Colon (tissue), 2 donors: ENCODE measurements around the gene TNFRSF9.
"Not testable (repeated sequence)": the region's sequence is repeated elsewhere in the genome, so short reads cannot be mapped to it uniquely, and the experiment has no call there.

Source experiments
- FAIRE-seq: peaks from 2 replicates; lab custom pipeline; 2012; peaks lifted over from hg19 to GRCh38; lab: Jason Lieb, UNC
- donor health status: control.
- donor health status: control.

Gene TNFRSF9

DNA sequence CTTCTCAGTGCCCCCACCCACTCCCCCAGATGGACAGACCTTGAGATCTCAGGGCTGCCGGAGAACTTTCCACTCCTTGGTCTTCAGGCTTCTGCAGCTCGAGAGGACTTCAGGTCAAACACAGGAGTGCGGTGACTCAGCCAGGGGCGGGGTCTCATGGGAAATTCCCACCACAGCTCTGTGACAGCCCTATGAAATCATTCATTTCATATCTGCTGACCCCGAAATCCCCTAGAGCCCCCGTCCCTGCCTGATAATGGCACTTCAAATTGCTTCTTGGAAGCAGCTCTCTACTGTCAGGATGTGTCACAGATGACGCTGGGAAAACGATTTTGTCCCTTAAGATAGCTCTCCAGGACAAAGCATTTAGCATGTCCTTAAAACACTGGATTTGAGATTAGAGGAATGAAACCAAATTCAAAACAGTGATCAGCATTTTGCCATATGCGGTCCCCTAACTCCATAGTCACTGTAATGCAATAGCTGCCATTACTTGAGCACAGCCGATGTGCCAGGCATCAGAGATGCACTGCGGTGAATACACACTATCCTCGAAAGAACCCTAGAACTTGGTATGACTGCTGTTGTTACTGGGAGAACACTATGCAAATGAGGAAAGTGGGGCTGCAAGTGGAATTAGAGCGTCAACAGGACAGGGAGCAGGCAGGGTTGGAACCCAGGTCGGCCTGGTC is at the start of gene TNFRSF9:
Gene TNFRSF9, minus strand, starts transcription at position 95 of the 692 bp plus-strand sequence. CDS start 845 bp downstream, outside the sequence.
- FAIRE-seq: no peak

GRCh38 chr1:7989762-7990428 is 49.3 kb upstream of the TNFRSF9 start:
- no peak for FAIRE-seq

GRCh38 chr1:7988576-7988975 is 47.9 kb upstream of the TNFRSF9 start:
- FAIRE-seq: no peak

GRCh38 chr1:7987528-7987927 is 46.9 kb upstream of the TNFRSF9 start:
- FAIRE-seq: no peak

- no peak for FAIRE-seq
These were observed 45.4 kb upstream of the TNFRSF9 start for GRCh38 chr1:7985851-7986612.

- no peak for FAIRE-seq
These were observed 44.2 kb upstream of the TNFRSF9 start for GRCh38 chr1:7984811-7985210.

DNA sequence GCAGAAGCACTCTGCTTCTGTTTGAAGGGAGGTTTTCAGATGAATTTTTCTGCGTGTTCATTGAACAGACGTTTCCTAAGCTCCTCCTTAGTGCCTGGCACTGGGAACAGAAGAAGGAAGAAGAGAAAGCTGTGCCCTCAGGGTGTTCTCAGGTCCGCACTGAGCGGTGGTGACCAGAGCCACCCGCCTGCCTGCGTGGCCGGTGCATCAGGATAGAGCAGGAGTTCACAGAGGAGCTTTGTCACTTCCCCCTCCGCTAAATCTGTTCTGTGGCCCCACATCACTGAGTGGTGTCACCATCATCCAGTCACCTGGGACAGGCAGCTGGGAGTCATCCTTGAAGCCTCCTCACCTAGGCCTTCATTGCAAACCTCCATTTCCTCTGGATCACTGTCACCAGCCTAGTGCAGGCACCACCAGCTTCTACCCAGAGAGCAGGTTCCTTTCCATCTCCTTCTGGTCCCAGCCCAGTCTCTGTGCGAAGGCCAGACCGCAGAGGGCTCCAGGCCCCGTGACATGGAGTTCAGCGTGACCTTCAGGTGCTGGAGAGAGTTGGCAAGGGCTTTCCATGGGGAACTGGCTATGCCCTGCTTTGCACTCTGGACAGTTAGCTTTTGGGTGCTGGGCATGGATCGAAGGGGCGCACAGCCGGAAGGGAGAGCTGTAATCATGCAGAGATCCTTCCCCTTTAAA is 42.6 kb upstream of the TNFRSF9 start:
- FAIRE-seq: no peak

- no peak for FAIRE-seq
These were observed 40.3 kb upstream of the TNFRSF9 start for GRCh38 chr1:7980984-7981383.

DNA sequence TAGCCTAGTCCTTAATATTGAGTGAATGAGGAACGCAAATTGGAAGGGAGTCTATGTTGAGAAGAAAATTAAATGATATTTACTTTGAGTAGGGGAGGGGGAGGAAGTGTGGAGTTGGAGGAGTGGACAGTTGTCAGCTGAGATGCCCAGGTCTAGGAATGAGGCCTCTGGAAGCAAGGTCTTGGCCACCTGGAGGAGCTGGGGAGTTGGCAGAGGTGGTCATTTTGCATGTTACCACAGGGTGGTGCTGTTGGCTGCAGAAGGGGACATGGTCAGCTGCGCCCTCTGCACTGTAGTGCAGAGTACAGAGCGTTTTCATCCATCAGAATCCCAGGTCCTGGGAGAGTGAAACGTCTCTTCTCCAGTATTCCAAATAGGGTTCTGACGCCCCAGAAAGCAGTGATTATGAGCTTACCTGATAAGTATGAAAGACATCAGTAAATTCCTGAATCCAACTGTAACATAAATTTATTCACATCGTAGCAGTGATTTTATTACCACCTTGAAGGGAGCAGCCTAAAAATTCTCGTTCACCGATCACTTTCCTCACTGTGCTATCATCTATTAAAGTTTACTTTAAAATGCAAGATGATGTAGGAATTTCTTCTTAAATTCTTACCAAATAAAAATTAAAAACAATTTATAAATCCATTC is 34.7 kb upstream of the TNFRSF9 start:
- FAIRE-seq: no peak

GRCh38 chr1:7973086-7973485 is 32.4 kb upstream of the TNFRSF9 start:
- no peak for FAIRE-seq

DNA sequence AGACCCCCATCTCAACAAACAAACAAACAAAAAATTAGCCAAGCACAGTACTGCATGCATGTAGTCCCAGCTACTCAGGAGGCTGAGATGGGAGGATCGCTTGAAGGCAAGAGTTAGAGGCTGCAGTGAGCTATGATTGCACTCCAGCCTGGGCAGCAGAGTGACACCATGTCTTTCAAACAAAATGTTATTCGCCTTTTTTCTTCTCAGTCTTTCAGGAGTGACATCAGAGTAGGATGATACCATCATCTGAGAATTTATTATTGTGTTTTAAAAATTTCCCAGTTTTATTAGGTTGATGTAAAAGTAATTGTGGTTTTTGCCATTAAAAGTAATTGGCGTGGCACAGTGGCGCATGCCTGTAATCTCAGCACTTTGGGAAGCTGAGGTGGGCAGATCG is 31.6 kb upstream of the TNFRSF9 start:
- no peak for FAIRE-seq

- no peak for FAIRE-seq
These were observed 30.4 kb upstream of the TNFRSF9 start for GRCh38 chr1:7971024-7971423.

DNA sequence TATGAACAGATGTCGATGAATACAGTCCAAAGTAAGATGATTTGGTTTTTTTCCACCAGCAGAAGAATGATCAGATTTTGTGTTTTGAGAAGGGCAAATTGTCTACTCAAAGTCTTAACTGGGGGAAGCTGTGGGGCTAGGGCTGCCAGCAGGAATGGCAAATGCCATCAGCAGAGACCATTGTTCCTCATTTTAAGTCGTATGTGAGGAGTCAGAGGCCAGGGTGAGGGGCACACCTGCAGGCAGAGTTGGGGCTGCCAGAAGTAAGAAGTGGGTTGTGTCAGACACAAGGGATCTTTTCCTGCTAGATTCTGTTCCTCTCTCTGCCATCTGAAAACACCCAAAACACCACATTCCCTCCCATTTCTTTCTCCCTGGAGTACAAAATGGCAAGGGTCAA is 29.6 kb upstream of the TNFRSF9 start:
- no peak for FAIRE-seq

DNA sequence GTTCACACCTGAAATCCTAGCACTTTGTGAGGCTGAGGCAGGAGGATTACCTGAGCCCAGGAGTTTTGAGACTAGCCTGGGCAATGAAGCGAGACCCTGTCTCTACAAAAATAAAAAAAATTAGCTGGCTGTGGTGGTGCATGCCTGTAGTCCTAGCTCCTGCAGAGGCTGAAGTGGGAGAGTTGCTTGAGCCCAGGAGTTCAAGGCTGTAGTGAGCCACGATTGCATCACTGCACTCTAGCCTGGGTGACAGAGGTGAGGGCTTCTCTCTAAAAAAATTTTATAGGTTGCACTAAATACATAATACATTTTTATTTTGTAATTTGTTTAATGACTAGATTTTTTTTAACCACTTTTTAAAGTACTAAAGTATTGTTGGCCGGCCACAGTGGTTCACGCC is 27.0 kb upstream of the TNFRSF9 start:
- FAIRE-seq: no peak

DNA sequence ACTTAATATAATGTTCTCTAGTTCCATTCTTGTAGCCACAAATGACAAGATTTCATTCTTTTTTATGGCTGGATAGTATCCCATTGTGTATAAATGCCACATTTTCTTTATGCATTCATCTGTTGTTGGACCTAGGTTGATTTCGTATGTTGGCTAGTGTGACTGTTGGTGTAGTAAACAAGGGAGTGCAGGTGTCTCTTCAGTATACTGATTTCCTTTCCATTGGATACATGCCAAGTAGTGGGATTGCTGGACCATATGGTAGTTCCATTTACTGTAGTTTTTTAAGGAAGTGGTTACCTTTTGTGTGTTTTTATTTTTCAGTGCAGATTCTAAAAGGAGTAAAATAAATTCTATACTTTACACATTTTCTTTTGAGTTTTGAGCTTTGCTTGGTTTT is 26.6 kb upstream of the TNFRSF9 start:
- FAIRE-seq: no peak

DNA sequence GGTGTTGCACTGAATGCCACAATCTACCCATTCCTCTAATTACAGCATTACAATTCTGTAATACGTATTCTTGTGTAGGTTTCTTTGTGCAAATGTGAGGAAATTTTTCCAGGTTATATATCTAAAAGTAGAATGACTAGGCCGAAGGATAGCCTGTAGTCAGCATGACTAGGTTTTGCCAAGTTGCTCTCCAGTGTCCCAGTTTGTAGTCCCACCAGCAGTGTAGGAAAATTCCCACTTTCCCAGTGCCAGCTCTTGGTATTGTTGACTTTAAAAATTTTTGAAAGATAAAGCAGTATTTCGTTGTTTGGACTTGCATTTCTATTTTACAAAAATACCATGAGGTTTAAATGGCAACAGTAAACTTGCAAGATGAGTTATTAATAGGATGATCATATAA is 23.8 kb upstream of the TNFRSF9 start:
- no peak for FAIRE-seq

- not testable (repeated sequence) for FAIRE-seq
These were observed 23.2 kb upstream of the TNFRSF9 start for GRCh38 chr1:7963841-7964240.

- FAIRE-seq: not testable (repeated sequence)
These were observed 22.7 kb upstream of the TNFRSF9 start for GRCh38 chr1:7963378-7963730.

DNA sequence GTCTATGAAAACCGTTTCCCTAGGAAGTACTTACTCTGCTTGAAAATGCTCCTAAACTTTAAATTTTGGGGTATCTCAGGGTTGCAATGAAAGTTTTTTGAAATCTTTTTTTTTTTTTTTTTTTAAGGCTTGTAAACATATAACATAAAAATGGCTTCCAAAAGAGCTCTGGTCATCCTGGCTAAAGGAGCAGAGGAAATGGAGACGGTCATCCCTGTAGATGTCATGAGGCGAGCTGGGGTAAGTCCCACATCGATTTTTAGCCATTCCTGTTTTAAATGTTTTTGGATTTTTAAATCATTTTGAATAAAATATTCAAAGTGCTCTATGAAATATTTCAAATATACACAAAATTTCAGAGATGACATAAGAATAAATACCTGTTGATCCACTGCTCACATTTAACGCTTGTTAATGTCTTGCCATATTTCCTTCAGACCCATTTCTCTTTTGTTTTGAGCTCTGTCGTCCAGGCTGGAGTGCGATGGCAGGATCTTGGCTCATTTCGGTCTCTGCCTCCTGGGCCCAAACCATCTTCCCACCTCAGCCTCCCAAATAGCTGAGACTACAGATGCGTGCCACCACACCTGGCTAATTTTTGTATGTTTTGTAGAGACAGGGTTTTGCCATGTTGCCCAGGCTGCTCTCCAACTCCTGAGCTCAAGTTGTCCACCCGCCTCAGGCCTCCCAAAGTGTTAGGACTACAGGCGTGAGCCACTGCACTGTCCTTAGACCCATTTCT is 22.2 kb upstream of the TNFRSF9 start:
- no peak for FAIRE-seq

GRCh38 chr1:7962014-7962335 is 21.3 kb upstream of the TNFRSF9 start:
- FAIRE-seq: no peak

DNA sequence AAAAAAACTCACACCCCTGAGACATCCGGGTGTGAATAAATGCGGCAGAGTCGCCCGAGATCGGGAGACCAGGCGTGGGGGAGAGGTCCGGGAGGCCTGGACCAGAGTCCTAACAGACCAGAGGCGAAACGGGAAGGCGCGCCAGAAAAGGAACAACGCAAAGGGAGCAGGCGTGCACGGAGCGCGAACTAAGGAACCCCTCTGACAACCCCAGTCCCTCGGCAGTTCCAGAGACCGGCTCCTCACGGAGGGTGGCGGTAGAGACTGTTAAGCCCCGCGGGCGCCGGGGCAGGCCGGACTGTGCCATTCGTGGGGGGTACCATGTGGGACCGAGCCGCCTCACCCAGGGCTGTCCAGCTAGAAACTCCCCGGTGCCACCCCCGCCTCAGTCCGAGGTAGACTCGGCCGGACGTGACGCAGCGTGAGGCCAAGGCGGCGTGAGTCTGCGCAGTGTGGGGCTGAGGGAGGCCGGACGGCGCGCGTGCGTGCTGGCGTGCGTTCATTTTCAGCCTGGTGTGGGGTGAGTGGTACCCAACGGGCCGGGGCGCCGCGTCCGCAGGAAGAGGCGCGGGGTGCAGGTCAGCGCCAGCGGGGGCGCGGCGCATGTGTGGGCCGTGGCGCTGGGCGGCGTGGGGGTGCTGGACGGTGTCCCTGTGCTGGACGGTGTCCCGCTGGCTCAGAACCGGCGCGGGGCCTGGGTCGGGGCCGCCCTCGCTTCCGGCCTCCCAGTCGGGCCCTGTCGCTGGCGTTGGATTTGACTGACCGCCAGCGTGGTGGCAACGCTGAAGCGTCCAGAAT is 20.8 kb upstream of the TNFRSF9 start, which contains the start of gene PARK7:
Gene PARK7, plus strand, starts transcription at position 496 of the 798 bp plus-strand sequence. CDS start 1,075 bp downstream, outside the sequence.
- FAIRE-seq: no peak
